ENCODE results near the gene NUDT8.
A peak's percentile ranks its signal among the peaks of the same experiment; 100 is the strongest.

The NUDT8 gene, protein sequence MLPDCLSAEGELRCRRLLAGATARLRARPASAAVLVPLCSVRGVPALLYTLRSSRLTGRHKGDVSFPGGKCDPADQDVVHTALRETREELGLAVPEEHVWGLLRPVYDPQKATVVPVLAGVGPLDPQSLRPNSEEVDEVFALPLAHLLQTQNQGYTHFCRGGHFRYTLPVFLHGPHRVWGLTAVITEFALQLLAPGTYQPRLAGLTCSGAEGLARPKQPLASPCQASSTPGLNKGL

DNA sequence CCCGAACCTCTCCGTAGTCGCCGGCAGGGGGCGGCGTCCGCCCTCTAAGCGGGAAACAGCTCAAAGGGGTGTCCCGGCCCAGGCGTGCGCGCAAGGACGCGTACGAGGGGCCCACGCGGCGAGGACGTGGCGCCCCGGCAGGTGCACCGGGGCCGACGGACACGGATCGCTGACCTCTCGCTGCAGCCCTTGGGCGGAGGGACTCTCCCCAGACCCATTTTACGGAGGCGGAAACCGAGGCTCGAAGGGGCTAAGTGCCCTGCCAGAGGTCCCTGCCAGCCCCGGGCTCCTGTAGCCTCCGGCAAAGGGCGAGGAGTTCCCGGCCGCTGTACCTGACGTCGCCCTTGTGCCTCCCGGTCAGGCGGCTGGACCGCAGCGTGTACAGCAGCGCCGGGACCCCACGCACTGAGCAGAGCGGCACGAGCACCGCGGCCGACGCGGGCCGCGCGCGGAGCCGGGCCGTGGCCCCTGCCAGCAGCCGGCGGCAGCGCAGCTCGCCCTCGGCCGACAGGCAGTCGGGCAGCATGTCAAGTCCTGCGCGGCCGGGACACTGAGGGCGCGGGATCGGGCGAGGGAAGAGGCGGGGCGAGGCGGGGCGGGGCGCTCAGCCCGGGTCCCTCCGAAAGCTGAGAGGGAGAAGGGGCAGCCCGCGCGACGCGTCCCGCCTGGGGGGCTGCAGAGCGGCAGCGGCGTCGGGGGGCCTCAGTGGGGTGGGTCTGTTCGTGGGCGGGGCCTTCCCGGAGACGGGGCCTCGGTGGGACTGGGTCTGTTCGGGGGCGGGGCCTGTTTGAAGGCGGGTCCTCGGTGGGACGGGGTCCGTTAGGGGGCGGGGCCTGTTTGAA, at the start of gene NUDT8:
NUDT8 (minus strand) TSS at position 552 of the 842 bp plus-strand sequence; CDS start at position 526, 26 bp downstream.
- DNase-seq (ENCODE audit: low read depth, low spot score), result peak; percentile 88

DNA sequence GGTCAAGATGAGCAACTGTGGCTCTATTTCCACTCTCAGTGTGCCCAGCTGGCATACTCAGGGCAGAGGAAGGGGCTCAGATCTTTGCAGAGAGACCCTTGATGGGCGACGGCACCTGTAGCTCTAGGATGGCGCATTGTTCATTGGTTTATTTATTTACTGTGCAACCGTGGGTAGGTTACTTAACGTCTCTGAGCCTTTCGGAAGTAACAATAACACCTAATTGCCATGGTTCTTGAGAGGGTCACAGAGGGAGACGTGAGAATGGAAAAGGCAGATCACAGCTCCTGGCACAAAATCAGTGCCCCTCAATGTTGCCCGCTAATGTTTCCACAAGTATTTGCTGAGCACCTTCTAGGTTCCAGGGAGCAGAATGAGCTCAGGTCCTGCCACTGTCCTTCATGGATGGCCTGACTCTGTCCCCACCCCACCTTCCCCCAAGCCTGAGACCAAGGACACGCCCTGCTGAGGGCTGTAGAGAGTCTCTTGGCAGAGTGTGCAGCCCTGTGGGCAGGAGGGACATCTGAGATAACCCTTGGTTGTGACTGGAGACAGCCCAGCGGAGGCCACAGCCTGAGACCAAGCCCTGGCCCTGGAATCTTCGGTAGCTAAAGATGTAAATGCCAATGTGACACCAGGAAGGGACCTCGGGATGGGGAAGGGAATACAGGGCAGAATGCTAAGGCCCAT, 45.5 kb upstream of the NUDT8 start:
- no peak for DNase-seq (ENCODE audit: low read depth, low spot score)

DNA sequence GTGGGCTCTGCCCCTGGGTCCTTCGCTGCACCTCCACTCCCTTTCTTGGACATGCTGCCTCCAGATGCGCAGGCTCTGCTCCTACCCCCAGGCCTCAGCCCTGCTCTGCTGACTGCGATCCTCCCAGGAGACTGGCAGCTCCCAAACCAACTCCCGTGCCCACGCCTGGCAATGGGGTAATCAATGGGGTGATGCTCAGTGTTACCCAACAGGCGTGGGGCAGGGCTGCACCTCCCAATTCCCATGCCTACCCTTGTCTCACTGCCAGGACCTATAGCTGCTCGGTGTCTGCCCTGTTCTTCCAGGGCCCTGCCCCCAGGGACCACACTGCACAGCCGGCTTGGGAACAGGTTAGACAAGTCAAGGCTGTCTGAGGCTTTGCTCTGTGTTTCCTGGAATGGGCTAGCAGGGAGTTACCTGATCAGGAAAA, 44.7 kb upstream of the NUDT8 start, which contains the start of gene ALDH3B2:
ALDH3B2 (minus strand) TSS at position 182 of the 430 bp plus-strand sequence. CDS start 7,688 bp downstream, outside the sequence.
- no peak for DNase-seq (ENCODE audit: low read depth, low spot score)

DNA sequence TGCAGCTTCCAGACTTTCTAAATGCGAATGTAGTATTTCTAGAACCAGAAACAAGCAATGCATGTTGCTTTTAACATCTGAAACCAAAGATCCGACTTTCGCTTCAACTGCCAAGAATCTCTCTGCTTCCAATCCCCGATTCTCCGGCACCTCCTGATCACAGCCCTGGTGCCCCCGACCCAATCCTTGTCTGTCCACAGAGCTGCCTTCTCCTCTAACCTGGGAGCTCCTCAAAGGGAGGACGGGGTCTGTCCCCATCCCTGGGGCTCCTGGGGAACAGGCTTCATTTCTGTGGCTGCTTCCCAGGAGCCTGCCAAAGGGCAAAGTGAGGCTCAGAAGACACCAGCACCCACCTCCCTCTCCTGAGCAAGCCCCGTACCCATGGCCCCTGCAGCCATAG, 44.2 kb upstream of the NUDT8 start:
- DNase-seq (ENCODE audit: low read depth, low spot score), result no peak

DNA sequence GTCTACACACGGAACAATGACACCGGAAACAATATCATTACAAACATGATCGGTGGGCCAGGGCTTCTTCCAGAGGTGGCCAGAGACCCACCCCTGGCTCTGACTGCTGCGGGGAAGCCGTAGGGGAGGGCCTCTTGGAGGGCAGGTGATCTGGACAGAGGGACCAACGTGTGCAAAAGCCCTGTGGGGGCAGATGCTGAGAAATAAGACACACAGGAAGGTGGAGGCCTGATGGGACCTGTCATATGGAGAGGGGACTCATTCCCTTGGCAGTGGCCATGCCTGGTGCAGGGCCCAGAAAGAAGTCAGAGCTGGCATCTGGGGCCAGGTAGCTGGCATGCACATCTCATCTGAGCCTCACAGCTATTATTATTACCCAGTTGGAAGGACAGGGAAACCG, 43.6 kb upstream of the NUDT8 start:
- DNase-seq (ENCODE audit: low read depth, low spot score), result no peak

DNA sequence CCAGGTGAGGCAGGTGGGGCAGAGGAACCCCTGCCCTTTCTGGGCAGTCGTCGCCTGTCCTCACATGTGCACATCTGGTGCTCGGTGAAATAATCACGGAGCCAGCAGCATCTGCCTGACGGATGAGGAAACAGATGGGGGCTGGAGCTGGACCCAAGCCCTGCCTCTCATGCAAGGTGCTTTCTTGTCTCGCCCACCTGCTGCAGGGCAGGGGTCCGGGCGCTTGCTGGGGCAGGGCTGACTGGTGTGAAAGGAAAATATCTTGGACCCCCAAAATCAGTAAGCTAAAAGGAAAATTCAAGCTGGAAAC, 41.4 kb upstream of the NUDT8 start:
- DNase-seq (ENCODE audit: low read depth, low spot score), result no peak

DNA sequence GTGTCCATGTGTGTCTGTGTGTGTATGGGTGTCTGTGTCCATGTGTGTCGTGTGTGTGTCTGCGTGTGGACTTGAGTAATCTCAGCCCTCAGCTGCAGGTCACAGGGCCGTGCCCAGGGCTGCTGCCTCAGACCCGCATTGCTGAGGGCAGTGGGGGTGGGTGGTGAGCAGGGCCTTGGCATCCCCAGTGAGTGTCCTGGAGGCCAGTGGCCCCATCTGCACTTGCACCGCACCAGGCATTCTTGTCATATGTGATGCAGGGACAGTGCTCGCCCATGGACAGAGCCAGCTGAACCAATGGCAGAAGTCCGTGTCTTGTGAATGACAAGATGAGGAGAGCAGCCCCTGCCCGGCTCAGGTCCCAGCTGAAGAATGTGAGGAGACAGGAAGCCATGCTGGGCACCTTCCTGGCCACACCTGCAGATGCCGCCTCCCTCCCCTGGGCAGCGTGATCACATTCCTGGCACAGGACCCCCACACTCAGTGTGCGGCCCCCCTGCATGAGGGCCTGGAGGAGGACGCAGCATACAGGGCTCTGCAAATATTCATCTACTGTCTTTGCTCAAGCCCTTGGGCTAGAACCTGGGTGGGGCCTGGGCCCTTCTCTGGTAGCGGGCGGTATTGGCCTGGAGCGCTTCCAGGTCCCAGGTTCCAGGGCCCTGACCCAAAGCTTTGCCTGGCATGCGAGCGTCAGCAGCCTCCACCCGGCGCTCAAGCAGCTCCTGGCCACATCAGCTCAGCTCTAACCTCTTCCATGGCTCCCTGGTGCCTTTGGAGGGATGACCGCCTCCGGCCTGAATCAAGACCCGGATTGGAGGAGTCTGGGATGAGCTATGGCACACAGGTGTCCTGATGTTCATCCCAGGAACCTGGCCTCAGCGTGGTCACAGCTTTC, 40.8 kb upstream of the NUDT8 start:
- DNase-seq (ENCODE audit: low read depth, low spot score), result no peak

DNA sequence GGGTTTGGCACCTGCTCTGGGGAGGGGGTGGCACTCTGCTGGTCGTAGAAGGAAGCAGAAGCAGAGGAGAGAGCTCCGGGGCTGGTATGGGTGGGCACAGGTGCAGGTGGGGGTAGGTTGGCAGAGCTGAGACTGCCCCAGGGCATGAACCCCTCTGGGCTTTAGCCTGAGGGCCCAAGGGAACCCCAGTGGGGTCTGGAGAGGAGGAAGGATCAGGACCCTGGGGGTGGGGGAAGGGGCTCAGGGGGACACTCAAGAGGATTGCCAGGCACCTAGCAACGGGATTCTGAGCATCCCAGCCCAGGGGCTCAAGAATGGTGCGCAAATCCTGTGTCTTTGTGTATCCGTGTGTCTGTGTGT, 38.4 kb upstream of the NUDT8 start:
- no peak for DNase-seq (ENCODE audit: low read depth, low spot score)

DNA sequence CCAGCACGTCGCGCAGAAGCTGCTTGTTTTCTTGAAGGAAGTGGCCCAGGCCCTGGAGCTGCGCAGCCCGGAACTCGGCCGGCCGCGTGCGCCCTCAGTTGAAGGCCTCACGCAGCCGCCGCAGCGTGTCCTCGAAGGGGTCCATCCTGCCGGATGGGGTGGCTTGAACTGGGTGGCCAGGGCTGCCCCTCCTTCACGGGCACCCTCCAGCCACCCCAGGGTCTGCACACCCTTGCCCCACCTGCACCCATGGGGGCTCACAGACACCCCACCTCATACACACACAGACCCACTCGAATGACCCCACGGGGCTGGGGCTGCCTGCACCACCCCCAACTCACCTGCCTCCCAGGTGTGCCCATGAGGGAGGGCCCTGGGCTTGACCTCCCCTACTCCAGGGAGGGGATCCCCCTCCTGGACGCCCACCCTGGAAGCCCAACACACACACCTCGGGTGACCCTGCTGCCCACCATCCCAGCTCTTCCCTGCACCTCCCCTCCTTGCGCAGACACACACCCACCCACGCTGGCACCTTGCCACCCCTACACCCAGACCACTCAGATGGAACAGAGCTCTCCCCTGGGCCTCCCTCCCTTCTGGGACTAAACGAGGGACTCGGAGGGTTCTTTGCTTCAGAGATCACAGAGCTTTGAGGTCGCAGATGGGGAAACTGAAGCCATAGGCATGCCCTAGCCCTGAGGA, 37.9 kb upstream of the NUDT8 start:
- DNase-seq (ENCODE audit: low read depth, low spot score), result no peak

DNA sequence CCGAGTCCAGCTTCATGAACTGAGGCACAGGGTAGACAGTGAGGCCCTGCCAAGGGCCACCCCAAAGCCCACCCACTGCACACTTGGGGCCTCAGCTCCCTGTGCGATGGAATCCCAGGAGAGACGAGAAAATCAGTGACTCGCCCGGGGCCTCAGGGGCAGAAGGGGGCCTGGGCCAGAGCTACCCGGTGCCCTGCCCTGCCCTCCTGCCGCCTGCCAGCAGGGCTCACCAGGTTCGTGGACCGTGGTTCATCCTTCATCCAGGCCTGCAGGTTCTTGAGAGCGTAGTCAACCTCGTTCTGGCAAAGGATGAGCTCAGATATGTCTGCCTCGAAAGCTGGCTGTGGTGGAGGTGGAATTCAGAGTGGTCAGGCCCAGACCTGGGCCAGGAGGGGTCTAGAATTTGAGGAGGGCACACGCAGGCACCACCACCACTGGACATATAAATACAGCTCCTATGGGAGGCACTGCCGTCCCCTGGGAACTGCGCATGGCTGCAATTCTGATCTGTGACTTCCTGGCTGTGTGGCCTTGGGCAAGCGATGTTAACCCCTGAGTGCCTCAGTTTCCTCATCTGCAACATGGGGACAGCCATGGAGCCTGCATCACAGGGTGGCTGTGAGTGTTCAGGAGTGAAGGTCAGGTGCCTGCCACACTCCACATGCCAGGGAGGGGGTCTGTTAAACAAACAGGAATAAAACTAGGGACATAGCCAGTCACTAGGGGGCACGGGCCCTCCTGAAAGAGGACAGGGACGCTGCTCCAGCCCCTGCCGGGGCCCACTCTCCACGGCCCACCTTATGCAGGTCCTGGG, 37.1 kb upstream of the NUDT8 start:
- no peak for DNase-seq (ENCODE audit: low read depth, low spot score)

DNA sequence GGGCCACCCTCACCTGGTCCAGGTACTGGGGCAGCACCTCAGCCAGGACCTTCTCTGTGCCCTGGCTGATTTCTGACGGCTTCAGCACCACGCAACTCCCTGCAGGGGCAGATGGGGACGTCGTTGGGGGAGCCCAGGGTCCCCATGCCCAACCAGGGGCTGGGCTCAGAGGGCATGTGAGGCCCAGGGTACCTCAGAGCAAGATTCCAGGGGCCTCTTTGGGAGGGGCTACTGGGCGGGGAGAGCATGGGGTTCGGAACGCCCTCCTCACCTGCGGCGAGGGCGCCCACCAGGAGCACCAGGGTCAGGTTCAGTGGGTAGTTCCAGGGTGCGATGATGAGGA, 36.5 kb upstream of the NUDT8 start:
- no peak for DNase-seq (ENCODE audit: low read depth, low spot score)

DNA sequence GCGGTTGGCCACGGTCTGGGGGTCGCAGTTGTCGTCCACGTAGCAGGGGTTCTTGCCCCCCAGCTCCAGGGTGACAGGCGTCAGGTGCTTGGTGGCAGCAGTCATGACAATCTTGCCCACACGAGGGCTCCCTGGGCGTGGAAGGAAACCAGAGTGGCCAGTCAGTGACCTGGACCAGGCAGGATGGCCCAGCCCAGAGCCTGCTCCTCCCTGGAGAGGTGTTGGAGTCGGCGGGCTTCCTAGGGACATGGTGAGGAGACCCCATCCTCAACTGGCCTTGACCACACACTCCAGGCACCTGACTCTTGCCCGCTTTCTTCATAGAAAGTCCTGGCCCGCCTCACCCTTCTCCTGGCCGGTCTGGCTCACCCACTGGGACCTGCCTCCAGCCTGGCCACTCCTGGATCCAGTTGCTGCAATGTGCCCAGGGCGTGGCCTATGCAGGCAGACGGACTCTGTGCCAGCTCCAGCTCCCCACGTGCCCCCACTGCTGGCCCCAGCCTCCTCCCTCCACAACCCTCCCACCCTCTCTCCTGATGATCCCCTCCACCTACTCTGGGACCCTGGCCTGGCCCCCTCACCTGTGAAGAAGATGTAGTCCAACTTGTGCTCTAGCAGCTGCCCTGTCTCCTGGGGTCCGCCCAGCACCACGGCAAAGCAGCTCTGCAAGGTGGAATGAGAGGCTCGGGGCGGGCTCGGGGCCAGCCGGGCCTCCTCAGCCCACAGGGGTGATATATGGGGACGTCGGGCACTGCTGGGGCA, 36.0 kb upstream of the NUDT8 start:
- DNase-seq (ENCODE audit: low read depth, low spot score), result no peak

DNA sequence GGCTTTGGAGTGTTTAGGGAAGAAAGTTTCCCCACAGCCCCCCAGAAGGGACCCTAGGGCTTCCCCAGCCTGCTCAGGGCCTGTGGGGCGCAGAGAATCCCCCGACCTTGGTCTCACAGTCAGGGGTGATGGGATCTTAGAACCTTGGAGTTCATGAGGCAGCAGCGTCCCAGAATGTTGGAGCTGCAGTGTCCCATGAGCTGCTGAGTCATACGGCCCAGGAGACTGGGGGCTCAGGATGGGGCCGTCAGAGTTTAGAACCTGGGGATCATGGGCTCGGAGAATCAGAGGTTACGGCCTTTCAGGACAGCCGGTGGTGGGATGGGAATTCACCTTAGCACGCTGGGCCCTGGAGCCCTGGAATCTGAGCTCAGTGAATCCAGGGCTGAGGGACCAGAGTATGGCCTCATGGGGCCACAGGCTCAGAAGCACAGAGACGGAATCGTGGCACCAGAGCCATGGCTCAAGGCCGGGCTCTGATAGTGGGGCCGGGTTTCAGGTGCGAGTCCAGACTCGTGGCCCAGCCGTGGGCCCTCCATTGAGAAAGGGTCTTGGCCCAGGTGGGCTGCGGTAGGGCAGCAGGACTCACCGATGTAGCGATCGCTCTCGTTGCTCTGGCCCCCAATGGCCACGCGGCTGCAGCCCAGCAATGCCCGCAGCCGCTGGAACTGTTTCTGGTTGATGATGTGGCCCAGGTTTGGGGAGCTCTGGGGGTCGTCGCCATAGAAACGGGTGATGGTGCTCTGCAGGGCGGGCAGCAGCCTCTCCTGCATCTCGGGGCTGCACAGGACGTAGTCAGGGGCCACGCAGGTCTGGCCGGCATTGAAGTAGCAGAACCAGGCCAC, 35.2 kb upstream of the NUDT8 start:
- no peak for DNase-seq (ENCODE audit: low read depth, low spot score)

DNA sequence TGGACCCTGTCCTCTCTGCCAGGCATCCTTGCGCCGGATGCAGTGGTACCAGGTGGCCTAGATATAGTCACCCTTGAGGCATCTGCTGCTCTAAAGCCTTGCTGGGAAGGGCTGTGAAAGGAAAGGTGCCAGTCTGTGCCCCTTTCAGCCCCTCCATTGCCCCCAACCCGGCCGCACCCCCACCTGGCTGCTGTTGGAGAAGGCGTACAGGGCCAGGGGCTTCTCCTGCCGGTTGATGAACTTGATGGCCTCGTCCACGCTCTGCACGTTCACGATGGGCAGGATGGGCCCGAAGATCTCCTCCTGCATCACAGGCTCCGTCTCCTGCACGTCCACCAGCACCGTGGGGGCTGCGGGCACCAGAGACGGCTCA, 34.5 kb upstream of the NUDT8 start:
- DNase-seq (ENCODE audit: low read depth, low spot score), result no peak

DNA sequence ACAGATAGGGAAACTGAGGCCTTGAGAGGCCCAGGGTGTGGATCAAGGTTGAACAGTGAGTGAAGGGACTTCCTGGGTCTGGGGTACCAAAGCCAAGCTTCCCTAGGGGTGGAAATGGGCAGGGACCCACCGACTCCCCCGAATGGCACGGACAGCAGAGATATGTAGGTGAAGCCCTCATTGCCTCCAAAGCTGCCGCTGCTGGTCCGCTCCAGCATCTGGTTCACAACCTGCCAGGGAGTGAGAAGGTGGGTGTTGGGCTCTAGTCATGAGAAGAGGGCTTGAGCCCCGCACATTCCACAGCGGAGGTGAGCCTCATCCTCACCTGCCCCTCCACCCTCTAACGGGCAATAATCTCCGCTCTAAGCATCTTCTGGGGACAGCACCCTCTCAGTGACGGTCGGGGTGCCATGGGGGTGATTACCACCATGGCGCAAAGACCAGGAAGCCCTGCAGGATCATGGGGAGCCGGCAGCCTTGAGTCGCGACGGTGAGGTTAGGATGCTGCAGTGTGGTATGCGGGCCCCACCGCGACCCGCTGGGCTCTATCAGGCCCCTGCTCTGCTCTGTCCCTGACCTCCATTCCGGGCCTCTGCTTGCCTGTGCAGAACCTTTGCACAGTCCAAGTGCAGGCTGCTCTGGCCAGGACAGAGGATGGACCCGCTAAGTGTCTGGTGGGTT, 33.9 kb upstream of the NUDT8 start:
- DNase-seq (ENCODE audit: low read depth, low spot score), result no peak

DNA sequence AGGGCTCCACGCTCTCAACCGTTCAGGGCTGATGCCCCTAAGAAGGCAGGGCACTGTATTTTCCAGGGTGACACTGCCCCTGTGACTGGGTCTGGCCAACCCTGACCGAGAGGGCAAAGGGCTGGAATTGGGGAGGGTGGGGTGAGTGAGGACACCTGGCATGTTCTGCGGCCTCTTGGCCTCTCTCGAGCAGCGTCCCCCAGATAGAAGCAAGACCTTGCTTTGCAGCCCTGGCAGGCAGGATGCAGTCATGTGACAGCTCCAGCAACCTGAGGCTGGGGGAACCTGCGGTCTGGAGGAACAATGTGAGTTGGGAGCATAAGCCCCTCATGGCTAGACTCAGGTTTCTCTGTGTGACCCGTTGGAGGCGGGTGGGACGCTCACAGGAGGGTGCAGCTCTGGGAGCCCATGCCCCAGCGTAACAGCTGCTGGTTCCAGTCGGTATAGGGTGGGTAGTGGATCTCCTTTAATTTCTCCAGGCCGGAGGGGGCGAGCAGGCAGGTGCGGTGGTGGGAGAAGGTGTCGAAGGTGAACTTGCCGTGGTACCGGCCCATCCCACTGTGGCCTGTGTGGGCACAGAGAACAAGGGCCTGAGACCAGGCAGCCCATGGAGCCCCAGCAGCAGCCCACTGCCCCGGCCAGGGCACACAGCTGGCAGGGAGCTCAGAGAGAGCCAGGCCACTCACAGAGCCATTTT, 33.2 kb upstream of the NUDT8 start:
- no peak for DNase-seq (ENCODE audit: low read depth, low spot score)

DNA sequence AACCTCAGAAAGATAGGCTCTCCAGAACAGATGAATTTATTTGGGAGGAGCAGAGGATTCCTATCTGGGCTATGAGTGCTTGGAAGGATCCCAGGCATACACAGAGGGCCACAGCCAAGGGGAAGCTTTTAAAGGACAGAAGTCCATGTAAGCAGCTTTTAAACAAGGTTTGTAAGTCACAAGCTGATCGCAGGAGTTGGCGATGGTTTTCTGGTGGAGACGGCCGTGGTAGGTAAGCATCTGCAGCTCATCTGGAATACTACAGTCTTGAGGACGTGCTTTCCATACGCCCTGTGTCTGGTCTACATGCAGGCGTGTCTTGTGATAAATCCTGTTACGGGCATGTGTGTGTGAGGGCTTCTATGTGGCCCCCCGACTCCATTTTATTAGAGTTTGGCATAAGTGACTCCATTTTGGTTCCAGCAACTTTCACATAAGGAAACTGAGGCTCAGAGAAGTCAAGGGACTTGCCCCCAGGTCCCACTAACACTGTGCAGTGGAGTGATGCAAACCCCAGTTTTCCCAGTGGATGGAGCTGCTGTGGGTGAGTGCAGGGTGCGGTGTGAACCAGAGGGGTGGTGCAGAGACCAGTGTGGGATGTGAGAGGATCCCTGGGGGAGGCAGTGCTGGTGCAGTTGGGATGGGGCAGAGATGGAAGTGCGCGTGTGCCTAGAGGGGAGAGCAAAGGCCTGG, 32.6 kb upstream of the NUDT8 start:
- no peak for DNase-seq (ENCODE audit: low read depth, low spot score)

Measured in astrocyte of the hippocampus (primary cell).